Skeletal muscle cell (primary cell): Measurements from ENCODE around the gene YY1.
"Not testable (repeated sequence)": the region's sequence is repeated elsewhere in the genome, so short reads cannot be mapped to it uniquely, and the experiment has no call there.

Experiments used
- DNase-seq: peaks from one replicate; pipeline ENCODE4 v3.0.0-alpha.2; 2010; ENCODE audit warnings: low read depth
- H3K4me3 ChIP-seq: 2 replicates; pipeline ENCODE4 v1.5.1; 2011; ENCODE audit warnings: low read depth, mild to moderate bottlenecking, control low read depth, low read length, moderate library complexity

Gene YY1

GRCh38 chr14:100279563-100279962 is 40.6 kb downstream of the YY1 start:
- no peak for DNase-seq
- H3K4me3 ChIP-seq: no peak overlapping the region

- no peak overlapping the region for H3K4me3 ChIP-seq
- no peak for DNase-seq
Measured at GRCh38 chr14:100281286-100282082, 42.5 kb downstream of the YY1 start.

- DNase-seq: no peak
- no peak overlapping the region for H3K4me3 ChIP-seq
Measured at GRCh38 chr14:100282083-100282350, 43.1 kb downstream of the YY1 start.

GRCh38 chr14:100282766-100283419 is 43.9 kb downstream of the YY1 start:
- H3K4me3 ChIP-seq: no peak overlapping the region
- DNase-seq: no peak

GRCh38 chr14:100283436-100283835 is 44.5 kb downstream of the YY1 start:
- DNase-seq, H3K4me3 ChIP-seq: not testable (repeated sequence)

GRCh38 chr14:100283984-100284881 is 45.3 kb downstream of the YY1 start:
- peak overlapping the region; percentile 77 for H3K4me3 ChIP-seq
- no peak for DNase-seq

- DNase-seq: no peak
Measured at GRCh38 chr14:100285021-100285912, 46.3 kb downstream of the YY1 start.

GRCh38 chr14:100285913-100286400 is 47.0 kb downstream of the YY1 start:
- DNase-seq: no peak
- H3K4me3 ChIP-seq: peak overlapping the region; percentile 77

More at GRCh38 chr14:100285021-100285912, 46.3 kb downstream of the YY1 start:
- H3K4me3 ChIP-seq: peak overlapping the region; percentile 77

GRCh38 chr14:100286484-100287191 is 47.7 kb downstream of the YY1 start:
- no peak overlapping the region for H3K4me3 ChIP-seq
- no peak for DNase-seq

- no peak for DNase-seq
- H3K4me3 ChIP-seq: no peak overlapping the region
Measured at GRCh38 chr14:100287202-100287997, 48.5 kb downstream of the YY1 start.

- not testable (repeated sequence) for DNase-seq, H3K4me3 ChIP-seq
Measured at GRCh38 chr14:100287998-100288295, 49.0 kb downstream of the YY1 start.

GRCh38 chr14:100288382-100289185 is 49.6 kb downstream of the YY1 start:
- H3K4me3 ChIP-seq: no peak overlapping the region
- no peak for DNase-seq

- no peak for DNase-seq
Measured at GRCh38 chr14:100289916-100290606, 51.1 kb downstream of the YY1 start.

GRCh38 chr14:100290607-100291304 is 51.8 kb downstream of the YY1 start:
- H3K4me3 ChIP-seq: no peak overlapping the region
- no peak for DNase-seq

More at GRCh38 chr14:100289916-100290606, 51.1 kb downstream of the YY1 start:
- H3K4me3 ChIP-seq: no peak overlapping the region

GRCh38 chr14:100291305-100292075 is 52.5 kb downstream of the YY1 start:
- H3K4me3 ChIP-seq: no peak overlapping the region
- no peak for DNase-seq
